BJ (cell line): Measurements from ENCODE around the gene CFAP65. TPM values are rescaled to one million over a fixed set of nuclear protein-coding genes. Genes with fewer than 3 reads are reported as not detected.

Source experiments
- CTCF ChIA-PET: fragments of 350-600 bp; formaldehyde crosslinking; extraction: SDS; loops from one replicate; lab custom pipeline; 2021; ENCODE audit warnings: antibody characterized with exemption, inconsistent platforms; lab: Yijun Ruan, JAX
- POLR2A ChIA-PET: fragments of 300-600 bp; sonication (Branson Sonifier 250); formaldehyde crosslinking; extraction: SDS; loops from one replicate; lab custom pipeline; 2021; ENCODE audit warnings: antibody characterized with exemption; lab: Charles Lee
- DNase-seq: peaks from one replicate; pipeline ENCODE4 v3.0.0-alpha.2; 2011; ENCODE audit warnings: low read depth
- H3K27me3 ChIP-seq: 2 replicates; pipeline ENCODE4 v1.6.0; 2011; ENCODE audit warnings: low read length; ENCODE audit not compliant: control insufficient read depth, insufficient read depth
- H3K36me3 ChIP-seq: 2 replicates; pipeline ENCODE4 v1.5.1; 2011; ENCODE audit warnings: low read length; ENCODE audit not compliant: control insufficient read depth, insufficient read depth
- H3K4me3 ChIP-seq: 2 replicates; pipeline ENCODE4 v1.5.1; 2011; ENCODE audit warnings: low read depth, mild to moderate bottlenecking, control low read depth, low read length
- polyA plus RNA-seq: library from polyadenylated mRNA; depleted of rRNA; stranded (reverse); fragments of >200 nt; gene quantifications from 2 replicates; pipeline ENCODE4 v1.2.3, GENCODE V29; 2011
- TF ChIP-seq, protein P1 (sequence below): IDR thresholded peaks from 2 replicates; pipeline ENCODE4 v1.5.1; 2011; ENCODE audit warnings: low read depth, mild to moderate bottlenecking, control low read depth, inconsistent platforms, low read length, moderate library complexity; ENCODE audit not compliant: insufficient read depth

Gene CFAP65
- polyA plus RNA-seq, 1 experiment: not detected

DNA sequence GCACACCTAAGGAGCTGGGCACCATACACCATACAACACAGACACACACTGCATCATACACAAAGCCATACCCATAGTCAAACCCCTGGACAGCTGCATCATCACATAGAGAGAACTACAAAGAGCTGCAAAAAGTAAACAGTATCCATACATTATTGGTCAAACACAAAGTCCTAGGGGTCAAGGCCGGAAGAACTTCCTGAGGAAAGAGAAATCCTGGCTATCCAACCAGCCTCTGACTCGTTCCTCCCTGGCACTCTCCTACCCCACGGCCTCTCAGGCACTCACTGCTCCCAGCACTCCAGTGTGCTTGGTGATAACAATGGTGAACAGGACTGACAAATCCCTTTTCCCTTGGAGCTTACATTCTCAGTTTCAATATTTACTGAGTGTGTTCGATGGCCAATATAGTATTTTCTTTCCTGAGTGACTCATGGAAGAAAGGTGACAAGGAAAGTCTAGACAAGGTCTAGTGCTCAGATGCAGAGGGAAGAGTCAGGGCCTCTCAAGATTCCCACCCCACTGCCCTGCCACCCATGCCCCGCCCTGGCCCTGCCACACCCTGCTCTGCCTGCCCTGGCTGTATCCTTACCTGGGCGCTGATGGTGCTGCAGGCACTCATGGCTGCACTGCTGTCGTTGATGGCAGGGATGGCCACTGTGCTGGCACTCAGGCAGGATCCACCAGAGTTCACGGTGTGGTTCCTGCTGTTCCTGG is 3.4 kb downstream of the CFAP65 start:
- Histone ChIP-seq H3K4me3 (no peak overlapping the region), H3K36me3 (no peaks in the 10 kb centered on the region), H3K27me3 (peaks cover 32% of the 10 kb centered on the region)
- no peak for DNase-seq
- CTCF ChIA-PET: interaction anchor here (0.8 to 2.2 kb wide), 8 partner anchors 8 to 140 kb away, joined by 3 to 15 read pairs (median 4); no protein-coding TSS in a partner anchor
- POLR2A ChIA-PET: no interaction called here
- TF ChIP-seq, protein P1, sequence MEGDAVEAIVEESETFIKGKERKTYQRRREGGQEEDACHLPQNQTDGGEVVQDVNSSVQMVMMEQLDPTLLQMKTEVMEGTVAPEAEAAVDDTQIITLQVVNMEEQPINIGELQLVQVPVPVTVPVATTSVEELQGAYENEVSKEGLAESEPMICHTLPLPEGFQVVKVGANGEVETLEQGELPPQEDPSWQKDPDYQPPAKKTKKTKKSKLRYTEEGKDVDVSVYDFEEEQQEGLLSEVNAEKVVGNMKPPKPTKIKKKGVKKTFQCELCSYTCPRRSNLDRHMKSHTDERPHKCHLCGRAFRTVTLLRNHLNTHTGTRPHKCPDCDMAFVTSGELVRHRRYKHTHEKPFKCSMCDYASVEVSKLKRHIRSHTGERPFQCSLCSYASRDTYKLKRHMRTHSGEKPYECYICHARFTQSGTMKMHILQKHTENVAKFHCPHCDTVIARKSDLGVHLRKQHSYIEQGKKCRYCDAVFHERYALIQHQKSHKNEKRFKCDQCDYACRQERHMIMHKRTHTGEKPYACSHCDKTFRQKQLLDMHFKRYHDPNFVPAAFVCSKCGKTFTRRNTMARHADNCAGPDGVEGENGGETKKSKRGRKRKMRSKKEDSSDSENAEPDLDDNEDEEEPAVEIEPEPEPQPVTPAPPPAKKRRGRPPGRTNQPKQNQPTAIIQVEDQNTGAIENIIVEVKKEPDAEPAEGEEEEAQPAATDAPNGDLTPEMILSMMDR: no peak

GRCh38 chr2:219035942-219036341 is 5.4 kb downstream of the CFAP65 start:
- CTCF ChIA-PET: interaction anchor here (0.5 to 0.9 kb wide), 2 partner anchors 84 to 119 kb away, joined by 3 read pairs; no protein-coding TSS in a partner anchor

GRCh38 chr2:219034823-219035222 is 6.5 kb downstream of the CFAP65 start:
- H3K4me3 ChIP-seq: no peak overlapping the region
- TF ChIP-seq, protein P1: no peak
- H3K36me3 ChIP-seq: no peaks in the 10 kb centered on the region
- ChIA-PET POLR2A (no interaction called here), CTCF (interaction anchor here (0.9 kb wide), 1 partner anchor 120 kb away, joined by 3 read pairs; no protein-coding TSS in a partner anchor)
- no peak for DNase-seq
- peaks cover 29% of the 10 kb centered on the region for H3K27me3 ChIP-seq

More at GRCh38 chr2:219035942-219036341, 5.4 kb downstream of the CFAP65 start:
- Histone ChIP-seq H3K4me3 (no peak overlapping the region), H3K27me3 (peaks cover 34% of the 10 kb centered on the region), H3K36me3 (no peaks in the 10 kb centered on the region)
- TF ChIP-seq, protein P1: no peak
- no peak for DNase-seq
- POLR2A ChIA-PET: no interaction called here

- no peak for DNase-seq
- no peak overlapping the region for H3K4me3 ChIP-seq
- peaks cover 22% of the 10 kb centered on the region for H3K27me3 ChIP-seq
- H3K36me3 ChIP-seq: no peaks in the 10 kb centered on the region
- POLR2A ChIA-PET: no interaction called here
- CTCF ChIA-PET: interaction anchor here (0.9 to 9.3 kb wide), 5 partner anchors 8 to 122 kb away, joined by 3 to 198 read pairs (median 4); partner anchors contain the start of gene NHEJ1
- TF ChIP-seq, protein P1: no peak
Measured at GRCh38 chr2:219032051-219032745, 9.1 kb downstream of the CFAP65 start.
